NCI-H460 (cell line): Measurements from ENCODE around the gene TMEM132A. TPM values are rescaled to one million over a fixed set of nuclear protein-coding genes. Genes with fewer than 3 reads are reported as not detected.

Source experiments
- DNase-seq: peaks from one replicate; pipeline ENCODE4 v3.0.0-alpha.2; 2016; ENCODE audit warnings: low read depth; ENCODE audit errors: extremely low read depth
- total RNA-seq: library from RNA; depleted of rRNA; stranded (reverse); fragments of >200 nt; shearing (Covaris generic); gene quantifications from 2 replicates; pipeline ENCODE4 v1.2.3, GENCODE V29; 2014

The TMEM132A gene
- total RNA-seq, 1 experiment from 2014 or later, result 20.9 TPM

GRCh38 chr11:60935676-60936442, 11.6 kb downstream of the TMEM132A start:
- no peak for DNase-seq

DNA sequence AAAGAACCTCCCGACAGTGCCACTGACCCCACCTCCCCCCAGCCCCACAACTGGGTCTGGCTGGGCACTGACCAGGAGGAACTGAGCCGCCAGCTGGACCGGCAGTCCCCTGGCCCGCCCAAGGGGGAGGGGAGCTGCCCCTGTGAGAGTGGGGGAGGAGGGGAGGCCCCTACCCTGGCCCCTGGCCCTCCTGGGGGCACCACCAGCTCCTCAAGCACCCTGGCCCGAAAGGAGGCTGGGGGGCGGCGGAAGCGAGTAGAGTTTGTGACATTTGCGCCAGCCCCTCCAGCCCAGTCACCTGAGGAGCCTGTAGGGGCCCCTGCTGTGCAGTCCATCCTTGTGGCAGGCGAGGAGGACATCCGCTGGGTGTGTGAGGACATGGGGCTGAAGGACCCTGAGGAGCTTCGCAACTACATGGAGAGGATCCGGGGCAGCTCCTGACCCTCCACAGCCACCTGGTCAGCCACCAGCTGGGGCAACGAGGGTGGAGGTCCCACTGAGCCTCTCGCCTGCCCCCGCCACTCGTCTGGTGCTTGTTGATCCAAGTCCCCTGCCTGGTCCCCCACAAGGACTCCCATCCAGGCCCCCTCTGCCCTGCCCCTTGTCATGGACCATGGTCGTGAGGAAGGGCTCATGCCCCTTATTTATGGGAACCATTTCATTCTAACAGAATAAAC, 12.3 kb downstream of the TMEM132A start:
- DNase-seq, result no peak

- DNase-seq, result no peak
Measured at GRCh38 chr11:60937144-60937527, 12.9 kb downstream of the TMEM132A start.

DNA sequence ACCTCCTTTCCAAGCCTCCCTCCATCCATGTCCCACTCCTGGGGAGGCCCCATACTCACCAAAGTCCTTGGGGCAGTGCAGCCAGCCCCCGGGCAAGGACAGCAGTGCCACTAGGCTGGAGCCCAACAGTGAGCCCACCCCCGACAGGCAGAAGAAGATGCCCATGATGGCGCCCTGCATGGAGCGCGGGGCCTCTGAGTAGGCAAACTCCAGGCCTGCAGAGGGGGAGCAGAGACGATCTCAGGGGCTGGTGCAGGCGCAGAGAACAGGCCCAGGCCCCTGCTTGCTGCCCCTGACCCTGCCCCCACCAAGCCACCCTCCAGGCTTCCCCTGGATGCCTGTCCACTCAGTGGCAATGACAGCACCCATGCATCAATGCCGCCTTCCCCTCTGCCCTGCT, 13.6 kb downstream of the TMEM132A start:
- DNase-seq, result no peak

DNA sequence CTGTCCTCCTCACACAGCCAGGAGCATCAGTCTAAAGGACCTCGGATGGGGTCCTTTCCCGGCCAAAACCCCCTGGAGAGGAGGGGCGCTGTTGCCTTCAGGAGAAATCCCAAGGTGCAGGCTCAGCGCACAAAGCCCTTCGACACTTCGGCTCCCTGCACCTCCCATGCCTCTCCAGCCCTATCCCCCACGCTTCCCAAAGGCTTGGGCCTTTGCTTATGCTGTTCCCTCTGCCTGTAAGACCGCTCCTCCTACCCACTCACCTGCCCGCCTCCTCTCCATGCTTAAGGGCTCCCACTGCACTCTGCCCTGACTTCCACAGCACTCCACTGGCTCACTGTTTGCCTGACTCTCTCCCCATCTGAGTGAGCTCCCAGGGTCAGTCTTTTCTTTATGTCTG, 14.2 kb downstream of the TMEM132A start:
- DNase-seq, result no peak

DNA sequence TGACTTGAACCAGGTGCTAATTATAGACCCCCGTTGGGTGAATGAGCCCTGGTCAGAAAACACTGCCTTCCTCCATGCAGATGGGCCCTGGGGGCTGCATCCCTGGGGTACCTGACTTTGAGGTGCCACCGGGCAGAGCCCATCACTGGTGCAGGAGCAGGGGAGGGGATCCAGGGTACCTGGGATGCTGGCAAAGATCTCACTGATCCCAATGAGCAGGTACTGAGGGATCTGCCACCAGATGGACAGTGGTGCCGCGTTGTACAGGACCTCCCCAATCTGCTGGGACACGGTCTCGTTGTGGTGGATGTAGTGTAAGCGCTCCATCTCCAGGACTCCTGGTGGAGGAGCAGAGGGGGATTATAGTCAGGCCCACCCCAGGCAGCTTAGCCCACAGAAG, 15.0 kb downstream of the TMEM132A start:
- DNase-seq, result no peak

DNA sequence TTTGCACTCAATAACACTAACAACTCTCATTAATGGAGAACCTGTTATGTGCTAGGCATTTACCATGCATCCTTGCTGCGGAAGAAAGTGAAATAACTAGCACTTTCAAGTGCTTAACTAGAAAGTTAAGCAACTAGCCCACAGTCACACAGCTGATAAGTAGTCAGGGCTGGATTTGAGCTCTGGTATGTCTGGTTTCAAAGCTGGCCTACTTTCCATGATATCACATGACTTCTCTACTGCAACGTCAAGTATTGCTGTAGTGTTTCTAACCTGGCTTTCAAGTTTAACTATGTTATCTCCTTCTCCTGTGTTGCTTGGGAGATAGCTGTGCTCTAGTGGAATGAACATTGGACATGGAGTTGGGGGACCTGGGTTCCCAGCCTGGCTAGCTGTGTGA, 15.6 kb downstream of the TMEM132A start:
- no peak for DNase-seq

DNA sequence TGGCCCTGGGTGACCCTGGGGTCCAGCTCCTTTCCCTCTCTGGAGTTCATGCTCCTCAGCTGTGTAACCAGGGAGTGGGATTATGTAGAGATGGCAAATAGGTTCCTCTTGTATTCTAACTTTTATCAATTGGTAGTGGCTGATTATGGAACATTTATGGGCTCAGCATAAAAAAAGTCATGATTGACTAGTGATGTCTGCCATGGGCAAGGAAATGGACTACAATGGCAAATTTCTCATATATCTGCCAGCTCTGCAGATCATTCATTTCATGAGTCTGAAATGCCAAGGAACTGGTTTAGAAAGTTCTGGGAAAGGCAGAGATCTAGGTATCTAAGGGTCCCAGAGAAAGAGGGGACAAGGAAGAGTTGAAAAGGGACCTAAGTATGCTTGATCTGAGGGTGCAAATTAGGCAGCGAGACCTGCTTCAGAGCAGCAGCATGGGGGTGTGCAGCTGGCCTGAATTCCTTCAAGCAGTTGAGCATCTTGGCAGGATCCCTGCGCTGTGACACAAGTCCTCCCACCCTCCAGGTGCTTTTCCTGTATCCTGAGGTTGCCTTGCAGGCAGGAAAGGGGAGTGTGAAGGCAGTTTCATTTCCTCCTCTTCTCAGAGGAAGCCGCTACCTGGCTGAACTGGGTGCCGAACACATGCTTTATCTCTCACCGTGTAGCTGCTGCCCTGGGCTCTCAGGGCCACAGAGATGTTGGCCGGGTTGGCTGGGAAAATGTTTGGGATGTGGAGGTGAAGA, 17.3 kb downstream of the TMEM132A start:
- no peak for DNase-seq

DNA sequence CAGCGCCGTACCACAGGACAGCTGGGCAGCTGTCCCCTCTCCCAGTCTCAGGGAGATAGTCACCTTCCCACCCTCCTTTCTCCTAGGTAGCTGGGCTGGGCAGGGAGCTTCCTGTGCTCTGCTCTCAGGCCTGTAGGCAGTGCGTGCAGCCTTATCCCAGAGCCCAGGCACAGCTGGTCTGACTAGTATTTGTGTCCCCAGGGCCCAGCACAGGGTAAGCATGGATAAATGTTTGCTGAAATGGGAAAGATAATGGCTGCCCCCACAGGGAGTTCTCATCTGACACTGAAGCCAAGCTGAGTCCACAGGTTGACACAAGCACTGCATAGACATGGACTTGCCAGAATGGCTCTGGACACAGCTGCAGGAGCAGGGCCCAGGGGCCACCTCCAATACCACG, 18.0 kb downstream of the TMEM132A start:
- DNase-seq, result no peak

DNA sequence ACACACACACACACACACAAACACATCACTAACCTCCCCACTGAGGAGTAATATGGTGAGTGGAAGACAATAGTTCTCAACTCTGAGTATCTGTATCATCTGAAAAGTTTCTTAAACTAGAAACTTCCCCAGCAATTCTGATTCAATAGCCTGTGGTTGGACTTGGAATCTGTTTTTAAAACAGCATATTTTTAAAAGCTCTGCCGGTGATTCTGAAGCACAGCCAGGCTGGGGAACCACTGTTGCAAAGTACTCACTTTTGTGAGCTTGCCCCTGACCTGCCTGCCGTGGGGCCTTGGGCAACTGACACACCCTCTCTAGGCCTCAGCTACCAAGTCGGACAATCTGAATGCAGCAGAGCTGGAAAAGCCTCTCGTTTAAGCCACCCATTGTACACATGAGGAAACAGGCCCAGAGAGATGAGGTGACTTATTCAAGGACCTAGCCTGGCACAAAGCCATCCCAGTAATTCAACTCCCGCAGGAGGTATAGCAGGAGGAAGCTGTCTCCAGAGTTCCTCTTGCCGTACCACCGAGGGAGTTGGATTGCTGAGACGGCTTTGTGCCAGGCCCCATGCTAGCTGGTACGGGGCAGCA, 18.8 kb downstream of the TMEM132A start:
- DNase-seq, result no peak

- DNase-seq, result no peak
Measured at GRCh38 chr11:60944490-60945294, 20.4 kb downstream of the TMEM132A start.

DNA sequence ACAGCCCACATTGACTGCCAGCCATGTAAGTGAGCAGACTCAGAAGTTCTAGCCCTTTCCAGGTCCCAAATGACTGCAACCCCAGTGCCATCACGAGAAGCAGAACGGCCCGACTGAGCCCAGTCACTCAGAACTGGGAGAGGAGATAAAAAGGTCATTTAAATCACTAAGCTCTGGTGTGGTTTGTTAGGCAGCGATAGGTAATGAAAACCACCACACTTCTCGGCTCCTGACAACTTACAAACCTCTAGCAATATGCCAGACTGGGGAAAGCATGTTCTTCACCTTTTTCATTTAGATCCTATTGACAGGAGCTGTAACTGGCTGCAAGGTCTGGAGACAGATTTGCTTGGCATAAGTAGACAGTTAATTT, 21.0 kb downstream of the TMEM132A start:
- DNase-seq, result no peak

DNA sequence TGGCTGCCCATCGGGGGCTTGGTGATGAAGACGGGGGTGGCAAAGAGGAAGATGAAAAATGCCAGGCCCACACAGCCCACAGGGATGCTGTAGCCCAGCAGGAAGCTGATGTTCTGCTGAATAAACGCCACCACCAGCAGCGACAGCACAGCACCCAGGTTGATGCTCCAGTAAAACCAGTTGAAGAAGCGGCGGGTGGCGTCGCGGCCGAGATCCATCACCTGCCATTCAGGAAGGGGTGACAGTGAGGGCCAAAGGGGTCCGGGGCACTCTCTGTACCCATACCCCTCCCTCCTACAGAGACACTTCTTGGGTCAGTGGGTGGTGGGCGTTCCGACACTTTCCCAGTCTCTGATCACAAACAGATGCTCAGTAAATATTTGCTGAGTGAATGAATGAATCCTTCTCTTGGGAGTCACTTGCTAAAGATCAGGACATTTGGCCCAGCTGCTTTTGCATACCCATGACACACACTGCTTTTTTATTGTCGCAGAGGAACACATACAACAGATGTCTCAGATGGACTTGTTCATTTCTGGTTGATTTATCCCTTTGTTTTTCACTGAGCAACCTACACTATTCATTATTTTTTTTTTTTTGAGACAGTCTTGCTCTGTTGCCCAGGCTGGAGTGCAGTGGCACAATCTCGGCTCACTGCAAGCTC, 22.5 kb downstream of the TMEM132A start:
- no peak for DNase-seq

DNA sequence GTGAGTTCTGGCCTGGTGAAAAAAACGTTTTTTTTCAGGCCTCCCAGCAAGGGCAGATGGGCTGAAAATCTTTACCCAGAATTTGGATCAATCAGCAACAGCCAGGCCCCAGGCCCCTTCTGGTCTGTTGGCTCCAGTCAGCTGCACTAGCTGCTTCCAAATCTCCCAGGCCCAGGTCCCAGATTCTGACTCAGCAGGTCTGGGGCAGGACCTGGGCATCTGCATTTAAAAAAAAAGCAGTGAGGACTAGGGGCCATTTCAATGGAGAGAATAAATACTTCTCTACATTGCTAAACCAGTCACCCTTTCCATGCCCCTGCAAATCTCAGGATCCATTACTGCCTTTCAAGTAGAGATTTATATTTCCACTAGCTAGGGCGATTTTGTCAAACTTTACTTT, 23.4 kb downstream of the TMEM132A start:
- no peak for DNase-seq

DNA sequence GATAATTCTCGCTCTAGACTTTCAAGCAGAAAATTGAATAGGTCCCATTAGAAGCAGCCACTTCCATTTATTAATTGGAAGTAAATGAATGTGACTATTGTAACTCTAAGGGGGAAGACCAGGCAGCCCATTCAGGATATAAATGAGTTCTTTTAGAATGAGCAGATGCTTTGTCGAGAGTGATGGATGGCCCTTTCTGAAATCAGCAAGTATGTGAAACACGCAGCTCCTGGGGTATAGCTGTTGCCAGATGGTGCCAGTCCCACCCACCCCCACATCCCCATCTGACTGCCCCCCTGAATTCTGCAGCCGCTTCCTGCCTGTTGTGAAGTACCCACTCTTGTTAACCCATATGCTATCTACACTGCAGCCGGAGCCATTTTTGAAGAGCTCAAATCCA, 24.0 kb downstream of the TMEM132A start:
- no peak for DNase-seq

GRCh38 chr11:60950024-60950423, 25.8 kb downstream of the TMEM132A start:
- no peak for DNase-seq

- DNase-seq, result no peak
Measured at GRCh38 chr11:60950933-60951605, 26.8 kb downstream of the TMEM132A start.

DNA sequence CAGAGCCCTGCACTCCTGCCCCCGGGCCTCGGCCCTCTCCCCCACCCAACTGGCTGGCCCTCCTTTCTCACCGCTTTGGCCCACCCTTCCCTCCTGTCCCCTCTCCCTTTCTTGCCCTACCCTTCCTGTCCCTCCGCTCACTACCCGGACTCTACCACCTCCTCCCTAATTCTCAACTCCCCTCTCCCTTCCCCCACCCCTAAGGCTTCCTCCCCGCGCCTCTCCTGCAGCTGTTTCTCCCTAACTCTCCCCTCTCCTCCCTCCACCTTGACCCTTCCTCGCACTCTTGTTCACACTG, 27.3 kb downstream of the TMEM132A start:
- no peak for DNase-seq

DNA sequence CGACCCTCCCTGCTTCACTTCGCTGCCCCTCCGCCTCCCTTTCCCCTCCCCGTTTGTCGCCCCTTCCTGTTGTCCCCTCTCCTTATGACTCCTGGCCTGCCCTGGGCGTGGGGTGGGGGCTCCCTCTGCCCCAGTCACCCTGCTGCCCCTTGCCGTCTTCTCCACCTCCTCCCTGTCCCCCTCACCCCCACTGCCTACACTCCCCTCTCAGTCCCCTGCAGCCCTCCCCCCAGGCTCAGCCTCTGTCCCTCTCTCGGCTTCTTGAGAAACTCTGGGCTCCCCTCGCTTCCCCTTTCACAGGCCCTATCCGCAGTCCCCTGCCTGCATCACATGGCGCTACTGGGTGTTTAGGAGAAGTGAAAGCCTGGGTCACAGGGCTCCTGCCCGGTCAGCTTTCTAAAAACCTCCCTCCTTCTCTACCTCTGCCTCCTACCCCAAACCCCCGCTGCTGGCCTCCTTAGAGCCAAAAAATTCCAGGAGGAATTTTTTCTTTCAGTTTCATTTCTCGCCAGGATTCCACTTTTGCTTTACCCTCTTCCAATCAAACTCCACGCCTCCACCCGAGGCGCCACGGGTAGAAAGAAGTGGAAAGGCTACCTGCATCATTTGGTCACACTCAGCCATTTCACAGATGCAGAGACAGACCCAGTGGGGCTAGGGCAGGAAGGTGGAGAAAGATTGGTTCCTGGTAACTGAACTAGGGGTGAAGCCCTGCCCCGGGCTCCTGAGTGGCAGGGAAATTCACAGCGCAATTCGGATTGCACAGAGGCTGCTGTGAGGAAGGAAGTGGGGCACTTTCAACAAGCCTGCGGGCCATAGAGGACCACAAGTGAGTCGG, 27.9 kb downstream of the TMEM132A start, which contains the start of gene SLC15A3:
TSS of gene SLC15A3 (minus strand) at position 273 of the 838 bp plus-strand sequence. CDS start 625 bp downstream, outside the sequence.
- no peak for DNase-seq
